GM12878 (cell line): ENCODE results near the gene CERCAM. TPM values are rescaled to one million over a fixed set of nuclear protein-coding genes. Genes with fewer than 3 reads are reported as not detected.
"Not testable (repeated sequence)": the region's sequence is repeated elsewhere in the genome, so short reads cannot be mapped to it uniquely, and the experiment has no call there.

Source experiments
- ATAC-seq: fragments of 200-7000 bp; cut with Tn5 transposase; 3 replicates; pipeline ENCODE4 v1.9.1; 2020; ENCODE audit warnings: mild to moderate bottlenecking, moderate library complexity
- BruUV-seq: library from RNA; stranded (reverse); fragments of 400-500 nt; replicated peaks from 2 replicates; lab custom pipeline; 2021; lab: Mats Ljungman, UMichigan
- CTCF ChIA-PET: fragments of 300-600 bp; sonication (Branson Sonifier 250); formaldehyde crosslinking; extraction: SDS; loops from one replicate; lab custom pipeline; 2021; ENCODE audit warnings: inconsistent platforms; lab: Yijun Ruan, JAX
- POLR2A ChIA-PET: fragments of 350-600 bp; formaldehyde crosslinking; extraction: SDS; loops from one replicate; lab custom pipeline; 2021; ENCODE audit warnings: inconsistent platforms; lab: Charles Lee
- RAD21 ChIA-PET: fragments of 300-600 bp; sonication (Branson Sonifier 250); formaldehyde crosslinking; loops from one replicate; lab custom pipeline; 2023; ENCODE audit warnings: antibody characterized with exemption; ENCODE audit not compliant: unreplicated experiment; lab: Charles Lee
- SMC1A ChIA-PET: fragments of 300-600 bp; sonication (Branson Sonifier 250); formaldehyde crosslinking; loops from one replicate; lab custom pipeline; 2023; ENCODE audit not compliant: unreplicated experiment, uncharacterized antibody; lab: Charles Lee
- DNase-seq: peaks from one replicate; pipeline ENCODE4 v3.0.0-alpha.2; 2011; ENCODE audit warnings: low read depth, low spot score
- FAIRE-seq: peaks from 3 replicates; lab custom pipeline; 2011; peaks lifted over from hg19 to GRCh38; lab: Jason Lieb, UNC
- H2AFZ ChIP-seq: 2 replicates; pipeline ENCODE4 v1.6.0; 2011; ENCODE audit warnings: low read depth, low read length, control low read depth; ENCODE audit not compliant: control insufficient read depth
- H3K27ac ChIP-seq: 2 replicates; pipeline ENCODE4 v1.5.1; 2011; ENCODE audit warnings: control low read depth; ENCODE audit not compliant: control insufficient read depth, insufficient read depth
- H3K27me3 ChIP-seq, 2 experiments: replicated peaks in 1 of 2; 2 replicates each; pipeline versions ENCODE4 v1.6.0 to v1.6.1; 2011; ENCODE audit warnings: low read length in 1 of 2; ENCODE audit not compliant: control insufficient read depth in 2 of 2, insufficient read depth in 2 of 2
- H3K36me3 ChIP-seq, 2 experiments: 2 replicates each; pipeline ENCODE4 v1.5.1; 2011; ENCODE audit warnings: low read length in 1 of 2; ENCODE audit not compliant: control insufficient read depth in 2 of 2, insufficient read depth in 2 of 2
- H3K4me1 ChIP-seq: 2 replicates; pipeline ENCODE4 v1.6.1; 2011; ENCODE audit warnings: mild to moderate bottlenecking, low read length, moderate library complexity, mixed read lengths; ENCODE audit not compliant: control insufficient read depth, insufficient read depth
- H3K4me2 ChIP-seq: 2 replicates; pipeline ENCODE4 v1.6.0; 2011; ENCODE audit warnings: control low read depth; ENCODE audit not compliant: control insufficient read depth, insufficient read depth
- H3K4me3 ChIP-seq: fragments of 200-600 bp; sonication (generic); 2 replicates; pipeline ENCODE4 v1.5.1; 2016
- H3K79me2 ChIP-seq: 2 replicates; pipeline ENCODE4 v1.6.0; 2011; ENCODE audit warnings: low read length; ENCODE audit not compliant: control insufficient read depth, insufficient read depth
- H3K9ac ChIP-seq: 2 replicates; pipeline ENCODE4 v1.8.0; 2011; ENCODE audit warnings: low read length, control low read depth, mixed read lengths; ENCODE audit not compliant: control insufficient read depth, insufficient read depth
- H3K9me3 ChIP-seq: replicated peaks from 3 replicates; pipeline ENCODE4 v1.5.1; 2011; ENCODE audit warnings: mild to moderate bottlenecking, low read length; ENCODE audit not compliant: control insufficient read depth, insufficient read depth
- H4K20me1 ChIP-seq: 2 replicates; pipeline ENCODE4 v1.6.0; 2011; ENCODE audit not compliant: control insufficient read depth, insufficient read depth
- IKZF2 ChIP-seq, 2 experiments: fragments of 450-650 bp; IDR thresholded peaks; 2 replicates each; pipeline ENCODE4 v1.6.1; 2017; ENCODE audit warnings: mild to moderate bottlenecking in 2 of 2, moderate library complexity in 2 of 2
- IRF3 ChIP-seq: fragments of 450-650 bp; IDR thresholded peaks from 2 replicates; pipeline ENCODE4 v1.6.1; 2014; ENCODE audit warnings: mild to moderate bottlenecking
- WGBS: methylation state at CpG from one replicate; pipeline ENCODE4 v1.1.6; 2016; ENCODE audit warnings: low lambda C conversion rate; ENCODE audit not compliant: insufficient replicate concordance, insufficient coverage; ENCODE audit errors: missing lambda C conversion rate; 5-methylcytosine and 5-hydroxymethylcytosine counted together
- in situ Hi-C: fragments of 300-500 bp; cut with MboI; formaldehyde crosslinking; loops from 9 replicates; pipeline ENCODE4 v1.14.3; 2018; ENCODE audit warnings: mixed read lengths
- intact Hi-C: fragments of 100-400 bp; cut with micrococcal nuclease; formaldehyde crosslinking; loops from one replicate; pipeline ENCODE4 v1.14.2; 2022; ENCODE audit not compliant: unreplicated experiment
- polyA plus RNA-seq, 11 experiments: library from polyadenylated mRNA; depleted of rRNA in 4 of 11; unstranded in 6 of 11; stranded (reverse) in 5 of 11; fragments of >200 nt; fragmentation: Nextera tagmentation in 4 of 11; fragmentation: Illumina TruSeq in 1 of 11; extraction: Ambion mirVana in 4 of 11; extraction: Trizol in 1 of 11; gene quantifications; 1 replicate in 1 of 11; 2 replicates in 10 of 11; pipeline versions ENCODE4 v1.2.1 to v1.2.3, GENCODE V29; 2011 to 2016; ENCODE audit warnings: inconsistent platforms in 2 of 11, missing spikeins in 2 of 11, low read depth in 1 of 11
- total RNA-seq, 4 experiments: library from RNA; depleted of rRNA in 3 of 4; stranded (reverse); fragments of >200 nt in 3 of 4; fragmentation: Illumina TruSeq in 1 of 4; extraction: Trizol in 1 of 4; gene quantifications; 2 replicates each; pipeline versions ENCODE4 v1.2.1 to v1.2.3, GENCODE V29; 2013 to 2021

The CERCAM gene
- total and polyA plus RNA-seq, 10 of the 15 experiments (the other 5 are each of a cell fraction or from before 2014, with no cell fraction given), result 0.05 to 6.7 (median 0.71) TPM

- H3K4me2 ChIP-seq, result peak overlapping the region; percentile 98
- RAD21 ChIA-PET, result interaction anchor here (0.7 to 2.8 kb wide), 3 partner anchors 17 to 61 kb away, joined by 3 to 9 read pairs (median 3); no protein-coding TSS in a partner anchor
- intact Hi-C loops, result no loop called here
Measured at GRCh38 chr9:128421482-128421996, 882 bp downstream of the CERCAM start.

DNA sequence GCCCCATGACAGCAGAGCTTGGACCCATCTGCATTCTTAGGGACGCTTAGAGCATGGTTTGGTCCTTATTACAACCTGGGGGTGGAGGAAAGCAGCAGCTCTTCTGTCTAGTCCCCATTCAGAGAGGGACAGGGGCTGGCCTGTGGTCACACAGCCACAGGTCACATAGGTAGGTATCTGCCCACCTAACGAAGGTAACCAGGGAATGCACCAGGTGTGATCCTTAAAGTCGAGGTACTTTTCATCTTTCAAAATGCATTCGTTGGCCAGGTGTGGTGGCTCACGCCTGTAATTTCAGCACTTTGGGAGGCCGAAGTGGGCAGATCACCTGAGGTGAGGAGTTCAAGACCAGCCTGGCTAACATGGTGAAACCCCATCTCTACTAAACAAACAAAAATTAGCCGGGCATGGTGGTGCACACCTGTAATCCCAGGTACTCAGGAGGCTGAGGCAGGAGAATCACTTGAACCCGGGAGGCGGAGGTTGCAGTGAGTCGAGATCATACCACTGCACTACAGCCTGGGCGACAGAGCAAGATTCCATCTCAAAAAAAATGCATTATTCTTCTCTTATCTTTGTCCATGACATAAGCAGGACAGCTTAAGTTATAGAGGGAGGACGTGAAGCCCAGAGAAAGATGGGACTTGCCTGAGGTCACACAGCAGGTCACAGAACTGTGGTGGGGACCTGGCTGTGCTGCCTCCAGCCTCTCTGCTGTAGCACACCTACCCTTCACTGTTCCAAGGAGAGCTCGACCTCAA is 1.5 kb downstream of the CERCAM start:
- H3K9me3 ChIP-seq, H3K36me3 ChIP-seq, H3K79me2 ChIP-seq, in situ Hi-C loops, DNase-seq, H3K4me2 ChIP-seq, H3K9ac ChIP-seq, POLR2A ChIA-PET, ATAC-seq, BruUV-seq, intact Hi-C loops, H3K27me3 ChIP-seq, FAIRE-seq, H4K20me1 ChIP-seq, H3K4me1 ChIP-seq, H2AFZ ChIP-seq, H3K27ac ChIP-seq, H3K4me3 ChIP-seq: not testable (repeated sequence)
- ChIA-PET SMC1A (interaction anchor here (0.5 kb wide), 1 partner anchor 81 kb away, joined by 3 read pairs; no protein-coding TSS in a partner anchor), RAD21 (interaction anchor here (1.4 to 2.8 kb wide), 2 partner anchors 16 to 61 kb away, joined by 3 to 9 read pairs; no protein-coding TSS in a partner anchor), CTCF (interaction anchor here (1.3 to 3.5 kb wide), 4 partner anchors 16 to 60 kb away, joined by 4 to 26 read pairs (median 9); no protein-coding TSS in a partner anchor)
- 51% methylated on average over 13 of the region's 13 CpGs for WGBS

More at GRCh38 chr9:128421482-128421996, 882 bp downstream of the CERCAM start:
- FAIRE-seq (no peak), DNase-seq (no peak), ATAC-seq (no peak)
- ChIA-PET POLR2A (interaction anchor here (0.6 to 2.6 kb wide), 4 partner anchors 21 to 237 kb away, joined by 3 to 8 read pairs (median 6); partner anchors contain the start of gene URM1), SMC1A (interaction anchor here (1.0 kb wide), 1 partner anchor 188 kb away, joined by 5 read pairs; no protein-coding TSS in a partner anchor), CTCF (interaction anchor here (0.8 to 3.5 kb wide), 5 partner anchors 17 to 303 kb away, joined by 3 to 26 read pairs (median 4); partner anchors contain the start of genes URM1 and ZDHHC12)
- H2AFZ ChIP-seq, result peak overlapping the region; percentile 40; the same call in 1 of the 2 replicates
- no TSS peak for BruUV-seq
- H3K4me3 ChIP-seq, result peak overlapping the region; percentile 93; the same call in 1 of the 2 replicates
- no peaks in the 10 kb centered on the region for H3K79me2 ChIP-seq
- 35% methylated on average over 11 of the region's 11 CpGs for WGBS
- in situ Hi-C loops, result no loop called here
- H3K27ac ChIP-seq, result no peak overlapping the region
- H3K36me3 ChIP-seq, result no peaks in the 10 kb centered on the region
- TF ChIP-seq IKZF2 (IDR thresholded peaks at IDR 0.05) (0 out of 4 replicates have a peak, but pooled peaks of 1 of the 2 experiments have one; percentile 28), IRF3 (no peak)
- no peak overlapping the region for H3K9ac ChIP-seq
- peaks cover 7 to 9% of the 10 kb centered on the region in 2 experiments for H3K27me3 ChIP-seq
- H4K20me1 ChIP-seq, result no peaks in the 10 kb centered on the region; the same call in 1 of the 2 replicates
- peaks cover 10% of the 10 kb centered on the region for H3K4me1 ChIP-seq
- no peaks in the 10 kb centered on the region for H3K9me3 ChIP-seq
